Hematopoietic multipotent progenitor cell treated with erythropoietin and hydrocortisone succinate and interleukin-3 and kit ligand, for 4 days (in vitro differentiated cells): ENCODE results near the gene SPATA32.
A peak's percentile ranks its signal among the peaks of the same experiment; 100 is the strongest.
"Not testable (repeated sequence)": the region's sequence is repeated elsewhere in the genome, so short reads cannot be mapped to it uniquely, and the experiment has no call there.

Experiments used
- DNase-seq: peaks from one replicate; pipeline ENCODE4 v3.0.0-alpha.2; 2015

The SPATA32 gene

DNA sequence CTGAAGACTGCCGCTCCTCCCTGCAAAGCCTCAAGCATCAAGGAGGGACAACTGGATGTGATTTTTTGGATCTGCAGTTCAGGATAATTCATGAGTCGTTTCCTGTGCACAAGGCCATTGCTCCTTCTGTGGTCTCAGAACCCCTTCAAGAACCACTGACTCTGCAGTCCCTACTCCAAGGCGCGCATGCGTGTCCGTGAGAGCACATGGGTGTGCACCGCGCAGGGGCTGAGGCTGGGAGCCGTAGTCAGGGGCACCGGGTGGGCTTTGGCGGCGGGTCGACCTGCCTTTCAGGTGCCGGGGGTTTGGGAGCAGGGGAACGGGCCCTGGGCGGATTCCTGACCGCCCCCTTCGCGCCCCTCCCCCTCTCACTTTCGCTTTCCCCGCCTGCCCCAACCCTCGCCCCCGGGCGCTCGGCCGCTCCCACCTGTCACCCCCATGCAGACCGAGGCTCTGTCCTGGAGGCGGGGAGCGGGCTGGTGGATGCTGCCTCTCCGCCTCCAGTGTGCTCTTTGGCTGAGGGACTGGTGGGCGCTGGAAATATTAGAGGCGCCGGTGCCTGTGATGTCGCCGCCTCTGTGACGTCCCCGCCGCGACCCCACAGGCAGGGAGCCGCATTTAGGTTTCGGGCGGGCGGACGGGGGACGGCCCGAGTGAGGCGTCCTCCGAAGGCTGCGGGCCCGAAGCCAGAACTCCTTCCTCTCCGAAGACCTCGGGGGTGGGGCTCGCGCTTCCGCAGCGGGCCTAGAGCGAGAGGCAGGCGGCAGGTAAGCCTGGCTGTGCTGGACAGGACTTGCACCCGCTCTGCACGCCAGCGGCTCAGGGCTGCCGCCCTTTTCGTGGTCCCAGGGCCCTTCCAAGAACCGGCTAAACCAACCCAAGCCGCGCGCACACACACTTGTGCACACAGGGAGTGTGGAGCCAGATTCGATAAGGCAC, at the start of gene SPATA32:
Gene SPATA32, minus strand, starts transcription at position 518 of the 939 bp plus-strand sequence. Its CDS starts 78 bp downstream, at position 440.
- peak; percentile 82 for DNase-seq

DNA sequence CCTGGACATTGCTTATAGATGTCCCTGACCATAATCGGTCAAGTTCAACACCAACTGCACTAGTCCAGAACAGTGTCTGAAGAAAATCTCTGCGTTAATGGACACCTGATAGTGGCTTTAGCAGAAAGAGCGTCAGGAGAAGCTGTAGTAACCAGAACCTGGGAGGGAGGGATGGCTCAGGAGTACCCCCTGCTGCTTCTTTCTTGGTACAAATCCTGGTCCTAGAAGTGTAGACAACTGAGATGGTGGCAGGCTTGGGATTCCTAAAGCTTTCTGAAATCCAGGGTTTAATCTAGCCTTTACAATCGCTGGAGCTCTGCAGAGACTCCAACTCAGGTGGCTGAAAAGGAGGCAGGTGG, 49.5 kb upstream of the SPATA32 start:
- DNase-seq: no peak

DNA sequence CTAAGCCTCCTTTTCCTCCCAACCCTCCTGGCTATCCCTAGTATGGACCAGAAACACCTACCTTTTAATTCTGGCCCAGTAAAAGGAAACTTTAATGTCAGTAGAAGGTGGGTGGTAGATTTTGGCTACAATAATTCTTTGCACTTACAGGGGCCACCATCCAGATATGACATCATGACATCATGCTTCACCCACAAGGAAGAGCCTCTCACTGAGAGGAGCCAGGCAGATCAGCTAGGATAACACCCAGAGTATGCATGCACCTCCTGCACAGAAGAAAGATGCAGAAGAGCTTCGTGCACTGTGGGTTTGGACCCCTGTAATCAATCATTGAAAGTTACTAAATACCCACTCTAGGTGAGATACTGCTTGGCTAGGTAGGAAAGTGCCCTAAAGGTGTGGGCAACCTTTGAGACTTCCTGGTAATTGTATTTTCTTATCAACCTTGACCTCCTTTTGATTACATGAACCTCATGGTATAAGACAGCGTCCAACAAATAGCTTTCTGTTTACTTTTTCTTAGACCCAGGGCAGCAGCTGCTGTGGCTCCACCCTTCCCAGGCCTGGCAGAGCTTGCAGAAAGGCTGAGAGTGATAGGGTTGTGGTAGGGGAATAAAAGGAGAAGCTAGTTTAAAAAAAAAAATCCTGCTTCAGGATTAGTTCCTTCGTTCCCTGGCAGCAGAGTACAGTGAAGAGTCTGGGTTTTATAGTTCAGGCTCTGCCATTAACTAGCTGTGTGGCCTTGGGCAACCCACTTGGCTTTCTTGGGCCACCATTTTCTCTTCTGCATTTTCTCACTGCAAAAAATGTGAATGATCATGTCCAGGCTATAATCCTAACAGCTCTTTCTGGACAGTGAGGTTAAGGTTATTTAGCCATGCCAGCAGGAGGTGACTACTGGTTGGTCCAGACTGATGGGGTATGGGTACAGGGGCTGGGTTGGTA, 48.8 kb upstream of the SPATA32 start:
- DNase-seq: peak; percentile 91

GRCh38 chr17:45309400-45309799, 47.5 kb upstream of the SPATA32 start:
- DNase-seq: no peak

- no peak for DNase-seq
Measured at GRCh38 chr17:45308840-45309239, 46.9 kb upstream of the SPATA32 start.

- no peak for DNase-seq
Measured at GRCh38 chr17:45308016-45308365, 46.1 kb upstream of the SPATA32 start.

- DNase-seq: peak; percentile 76
Measured at GRCh38 chr17:45307290-45308015, 45.6 kb upstream of the SPATA32 start.

DNA sequence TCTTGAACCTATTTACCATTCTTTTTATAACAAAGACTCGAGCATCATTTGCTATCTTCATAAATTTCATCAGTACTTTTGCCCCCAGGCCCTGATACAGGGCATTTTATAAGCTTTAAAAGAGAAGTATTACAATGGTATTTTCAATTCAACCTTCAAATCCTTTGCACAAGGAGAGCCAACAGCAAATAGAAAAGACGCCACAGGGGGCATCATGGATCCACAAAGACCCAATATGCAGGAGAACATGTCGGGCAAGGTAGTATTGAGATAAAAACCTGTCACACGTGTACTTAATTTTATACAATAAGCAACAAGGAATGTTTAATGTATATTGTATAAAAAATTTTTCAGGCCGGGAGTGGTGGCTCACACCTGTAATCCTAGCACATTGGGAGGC, 44.7 kb upstream of the SPATA32 start:
- no peak for DNase-seq

- DNase-seq: no peak
Measured at GRCh38 chr17:45306094-45306493, 44.2 kb upstream of the SPATA32 start.

DNA sequence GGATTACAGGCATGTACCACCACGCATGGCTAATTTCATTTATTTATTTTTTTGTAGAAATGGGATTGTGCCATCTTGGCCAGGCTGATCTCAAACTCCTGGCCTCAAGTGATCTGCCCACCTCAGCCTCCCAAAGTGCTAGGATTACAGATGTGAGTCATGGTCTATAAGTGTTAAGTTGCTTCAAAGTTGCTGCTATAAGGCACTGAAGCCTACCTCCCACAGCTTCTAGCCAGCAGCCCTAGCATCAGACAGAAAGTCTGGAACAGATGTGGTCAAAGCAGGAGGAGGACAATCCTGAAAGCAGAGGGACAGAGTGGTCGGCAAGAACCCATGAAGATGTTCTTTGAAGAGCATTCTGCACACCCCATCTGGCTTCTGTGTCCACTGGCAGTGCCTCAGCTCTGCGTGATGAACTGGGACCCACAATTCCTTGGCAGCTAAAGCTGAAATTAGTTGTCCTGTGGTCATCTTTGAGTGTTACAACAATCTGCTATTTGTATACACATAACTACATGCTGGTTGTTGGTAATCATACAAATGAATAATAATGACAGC, 43.7 kb upstream of the SPATA32 start:
- no peak for DNase-seq

- DNase-seq: peak; percentile 32
Measured at GRCh38 chr17:45302649-45303173, 40.8 kb upstream of the SPATA32 start.

- not testable (repeated sequence) for DNase-seq
Measured at GRCh38 chr17:45302220-45302619, 40.3 kb upstream of the SPATA32 start.

DNA sequence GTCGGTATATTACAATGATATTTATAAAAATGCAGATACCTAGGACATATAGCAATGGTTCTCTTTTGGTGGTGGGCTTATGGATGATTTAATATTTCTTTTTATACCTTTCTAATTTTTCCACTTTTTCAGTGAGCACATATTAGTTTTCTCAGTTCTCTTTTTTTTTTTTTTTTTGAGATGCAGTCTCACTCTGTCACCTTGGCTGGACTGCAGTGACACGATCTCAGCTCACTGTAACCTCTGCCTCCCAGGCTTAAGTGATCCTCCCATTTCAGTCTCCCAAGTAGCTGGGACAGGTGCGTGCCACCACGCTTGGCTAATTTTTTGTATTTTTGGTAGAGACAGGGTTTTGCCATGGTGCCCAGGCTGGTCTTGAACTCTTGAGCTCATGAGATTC, 39.8 kb upstream of the SPATA32 start:
- no peak for DNase-seq

- DNase-seq: no peak
Measured at GRCh38 chr17:45300060-45300751, 38.3 kb upstream of the SPATA32 start.

- peak; percentile 37 for DNase-seq
Measured at GRCh38 chr17:45299361-45299760, 37.5 kb upstream of the SPATA32 start.

GRCh38 chr17:45298546-45299285, 36.8 kb upstream of the SPATA32 start:
- DNase-seq: no peak

GRCh38 chr17:45296833-45297124, 34.9 kb upstream of the SPATA32 start:
- DNase-seq: peak; percentile 35

DNA sequence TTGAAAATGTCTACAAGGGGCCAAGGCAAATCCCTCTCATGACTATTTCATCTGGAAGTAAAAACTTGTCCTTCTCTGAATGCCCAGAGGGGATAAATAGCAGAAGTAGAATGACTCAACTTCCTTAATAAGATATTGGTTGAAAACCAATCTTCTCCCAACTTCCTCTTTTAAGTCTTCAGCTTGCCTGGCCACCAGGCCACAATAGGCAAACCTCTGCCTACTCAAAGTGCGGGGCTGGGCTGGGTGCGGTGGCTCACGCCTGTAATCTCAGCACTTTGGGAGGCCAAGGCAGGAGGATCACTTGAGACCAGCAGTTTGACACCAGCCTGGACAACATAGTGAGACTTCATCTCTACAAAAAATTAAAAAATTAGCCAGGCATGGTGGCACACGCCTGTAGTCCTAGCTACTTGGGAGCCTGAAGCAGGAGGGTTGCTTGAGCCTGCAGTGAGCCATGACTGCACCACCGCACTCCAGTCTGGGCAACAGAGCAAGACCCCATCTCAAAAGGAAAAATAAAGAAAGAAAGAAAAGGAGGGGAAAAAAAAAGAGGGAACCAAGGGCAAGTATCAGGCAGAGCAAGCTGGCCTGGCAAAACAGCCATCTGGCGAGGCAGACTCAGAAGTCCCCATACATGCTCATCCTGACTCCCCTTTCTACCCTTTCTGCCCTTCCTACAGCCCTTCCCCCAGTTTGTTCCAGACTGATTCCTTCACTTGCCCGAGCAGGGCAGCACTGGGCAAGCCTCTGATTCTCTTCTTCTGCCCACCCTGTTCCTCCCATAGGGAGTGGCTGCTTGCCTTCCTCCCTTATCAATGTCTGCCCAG, 34.3 kb upstream of the SPATA32 start:
- peak; percentile 94 for DNase-seq

DNA sequence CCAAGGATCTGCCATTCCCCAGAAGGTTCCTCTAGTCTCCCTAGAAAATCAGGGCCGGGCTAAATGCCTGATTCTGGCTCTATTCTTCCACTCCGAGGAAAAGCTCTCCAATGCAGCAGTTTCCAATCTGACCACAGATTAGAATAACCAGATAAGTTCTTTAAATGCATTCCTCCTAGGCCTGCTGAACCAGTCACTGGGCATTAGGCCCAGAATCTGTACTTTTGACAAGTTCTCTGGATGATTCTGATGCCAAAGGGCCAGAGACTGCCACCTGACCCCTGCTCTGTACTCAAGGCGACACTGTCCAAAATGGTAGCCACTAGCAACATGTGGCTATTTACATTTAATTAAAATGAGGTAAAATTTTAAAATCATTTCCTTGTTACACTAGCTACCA, 32.6 kb upstream of the SPATA32 start:
- no peak for DNase-seq
